ENCODE results near the gene ATOSA. TPM values are rescaled to one million over a fixed set of nuclear protein-coding genes. Genes with fewer than 3 reads are reported as not detected.

The ATOSA gene
- total RNA-seq, 1 experiment from 2014 or later, result 13.2 TPM

DNA sequence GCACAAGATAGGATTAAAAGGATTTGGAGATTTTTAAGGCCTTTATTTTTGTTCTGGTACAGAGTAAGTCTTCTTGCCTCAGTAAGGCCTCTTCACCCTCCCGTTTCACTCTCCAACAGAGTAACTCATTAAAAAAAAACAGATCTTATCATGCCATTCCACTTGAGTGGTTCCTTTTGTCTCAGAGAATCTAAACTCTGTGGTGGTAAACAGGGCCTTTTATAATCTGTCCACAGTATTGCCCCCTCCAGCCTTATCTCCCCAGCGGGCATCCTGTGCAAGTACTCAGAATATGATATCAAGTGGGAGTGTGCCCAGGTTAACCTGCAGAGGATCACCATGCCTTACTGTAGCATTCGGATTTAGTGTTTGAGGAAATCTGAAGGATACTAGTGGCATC lies 20.3 kb upstream of the ATOSA start:
- H3K4me3 Mint-ChIP-seq, result no peak overlapping the region
- ChIA-PET CTCF (no interaction called here), POLR2A (no interaction called here)
- H3K27ac Mint-ChIP-seq, result no peak overlapping the region
- no peaks in the 10 kb centered on the region; the same call in 1 of the 2 replicates for H3K27me3 Mint-ChIP-seq (ENCODE audit: low read depth)
- no peaks in the 10 kb centered on the region for H3K9me3 Mint-ChIP-seq
- H3K36me3 Mint-ChIP-seq, result no peaks in the 10 kb centered on the region
- ATAC-seq, result no peak
- no peak for TF ChIP-seq NFE2L1 (CRISPR knock-in tag; IDR thresholded peaks at IDR 0.05)
- TF ChIP-seq NFYB (CRISPR knock-in tag; conservative IDR thresholded peaks at IDR 0.05; ENCODE audit: low read depth), result no peak
- TF ChIP-seq MYBL2 (CRISPR knock-in tag; IDR thresholded peaks at IDR 0.05), result no peak
- TF ChIP-seq ZNF317 (CRISPR knock-in tag; IDR thresholded peaks at IDR 0.05; ENCODE audit: borderline replicate concordance, low read depth), result no peak
- no peak for TF ChIP-seq NR2C2 (CRISPR knock-in tag; IDR thresholded peaks at IDR 0.05)
- no peak for TF ChIP-seq JUN (CRISPR knock-in tag; IDR thresholded peaks at IDR 0.05)
- no peak for TF ChIP-seq FOXP1 (CRISPR knock-in tag; IDR thresholded peaks at IDR 0.05; ENCODE audit: borderline replicate concordance)
- no peak for TF ChIP-seq GTF2I (CRISPR knock-in tag; conservative IDR thresholded peaks at IDR 0.05)
- no peak for TF ChIP-seq ZNF219 (CRISPR knock-in tag; IDR thresholded peaks at IDR 0.05; ENCODE audit: borderline replicate concordance)
- TF ChIP-seq, protein P1, sequence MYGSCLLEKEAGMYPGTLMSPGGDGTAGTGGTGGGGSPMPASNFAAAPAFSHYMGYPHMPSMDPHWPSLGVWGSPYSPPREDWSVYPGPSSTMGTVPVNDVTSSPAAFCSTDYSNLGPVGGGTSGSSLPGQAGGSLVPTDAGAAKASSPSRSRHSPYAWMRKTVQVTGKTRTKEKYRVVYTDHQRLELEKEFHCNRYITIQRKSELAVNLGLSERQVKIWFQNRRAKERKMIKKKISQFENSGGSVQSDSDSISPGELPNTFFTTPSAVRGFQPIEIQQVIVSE (CRISPR knock-in tag; IDR thresholded peaks at IDR 0.05; ENCODE audit: borderline replicate concordance), result no peak
- TF ChIP-seq, protein P2, sequence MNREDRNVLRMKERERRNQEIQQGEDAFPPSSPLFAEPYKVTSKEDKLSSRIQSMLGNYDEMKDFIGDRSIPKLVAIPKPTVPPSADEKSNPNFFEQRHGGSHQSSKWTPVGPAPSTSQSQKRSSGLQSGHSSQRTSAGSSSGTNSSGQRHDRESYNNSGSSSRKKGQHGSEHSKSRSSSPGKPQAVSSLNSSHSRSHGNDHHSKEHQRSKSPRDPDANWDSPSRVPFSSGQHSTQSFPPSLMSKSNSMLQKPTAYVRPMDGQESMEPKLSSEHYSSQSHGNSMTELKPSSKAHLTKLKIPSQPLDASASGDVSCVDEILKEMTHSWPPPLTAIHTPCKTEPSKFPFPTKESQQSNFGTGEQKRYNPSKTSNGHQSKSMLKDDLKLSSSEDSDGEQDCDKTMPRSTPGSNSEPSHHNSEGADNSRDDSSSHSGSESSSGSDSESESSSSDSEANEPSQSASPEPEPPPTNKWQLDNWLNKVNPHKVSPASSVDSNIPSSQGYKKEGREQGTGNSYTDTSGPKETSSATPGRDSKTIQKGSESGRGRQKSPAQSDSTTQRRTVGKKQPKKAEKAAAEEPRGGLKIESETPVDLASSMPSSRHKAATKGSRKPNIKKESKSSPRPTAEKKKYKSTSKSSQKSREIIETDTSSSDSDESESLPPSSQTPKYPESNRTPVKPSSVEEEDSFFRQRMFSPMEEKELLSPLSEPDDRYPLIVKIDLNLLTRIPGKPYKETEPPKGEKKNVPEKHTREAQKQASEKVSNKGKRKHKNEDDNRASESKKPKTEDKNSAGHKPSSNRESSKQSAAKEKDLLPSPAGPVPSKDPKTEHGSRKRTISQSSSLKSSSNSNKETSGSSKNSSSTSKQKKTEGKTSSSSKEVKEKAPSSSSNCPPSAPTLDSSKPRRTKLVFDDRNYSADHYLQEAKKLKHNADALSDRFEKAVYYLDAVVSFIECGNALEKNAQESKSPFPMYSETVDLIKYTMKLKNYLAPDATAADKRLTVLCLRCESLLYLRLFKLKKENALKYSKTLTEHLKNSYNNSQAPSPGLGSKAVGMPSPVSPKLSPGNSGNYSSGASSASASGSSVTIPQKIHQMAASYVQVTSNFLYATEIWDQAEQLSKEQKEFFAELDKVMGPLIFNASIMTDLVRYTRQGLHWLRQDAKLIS (CRISPR knock-in tag; IDR thresholded peaks at IDR 0.05; ENCODE audit: borderline replicate concordance), result no peak
- TF ChIP-seq, protein P3, sequence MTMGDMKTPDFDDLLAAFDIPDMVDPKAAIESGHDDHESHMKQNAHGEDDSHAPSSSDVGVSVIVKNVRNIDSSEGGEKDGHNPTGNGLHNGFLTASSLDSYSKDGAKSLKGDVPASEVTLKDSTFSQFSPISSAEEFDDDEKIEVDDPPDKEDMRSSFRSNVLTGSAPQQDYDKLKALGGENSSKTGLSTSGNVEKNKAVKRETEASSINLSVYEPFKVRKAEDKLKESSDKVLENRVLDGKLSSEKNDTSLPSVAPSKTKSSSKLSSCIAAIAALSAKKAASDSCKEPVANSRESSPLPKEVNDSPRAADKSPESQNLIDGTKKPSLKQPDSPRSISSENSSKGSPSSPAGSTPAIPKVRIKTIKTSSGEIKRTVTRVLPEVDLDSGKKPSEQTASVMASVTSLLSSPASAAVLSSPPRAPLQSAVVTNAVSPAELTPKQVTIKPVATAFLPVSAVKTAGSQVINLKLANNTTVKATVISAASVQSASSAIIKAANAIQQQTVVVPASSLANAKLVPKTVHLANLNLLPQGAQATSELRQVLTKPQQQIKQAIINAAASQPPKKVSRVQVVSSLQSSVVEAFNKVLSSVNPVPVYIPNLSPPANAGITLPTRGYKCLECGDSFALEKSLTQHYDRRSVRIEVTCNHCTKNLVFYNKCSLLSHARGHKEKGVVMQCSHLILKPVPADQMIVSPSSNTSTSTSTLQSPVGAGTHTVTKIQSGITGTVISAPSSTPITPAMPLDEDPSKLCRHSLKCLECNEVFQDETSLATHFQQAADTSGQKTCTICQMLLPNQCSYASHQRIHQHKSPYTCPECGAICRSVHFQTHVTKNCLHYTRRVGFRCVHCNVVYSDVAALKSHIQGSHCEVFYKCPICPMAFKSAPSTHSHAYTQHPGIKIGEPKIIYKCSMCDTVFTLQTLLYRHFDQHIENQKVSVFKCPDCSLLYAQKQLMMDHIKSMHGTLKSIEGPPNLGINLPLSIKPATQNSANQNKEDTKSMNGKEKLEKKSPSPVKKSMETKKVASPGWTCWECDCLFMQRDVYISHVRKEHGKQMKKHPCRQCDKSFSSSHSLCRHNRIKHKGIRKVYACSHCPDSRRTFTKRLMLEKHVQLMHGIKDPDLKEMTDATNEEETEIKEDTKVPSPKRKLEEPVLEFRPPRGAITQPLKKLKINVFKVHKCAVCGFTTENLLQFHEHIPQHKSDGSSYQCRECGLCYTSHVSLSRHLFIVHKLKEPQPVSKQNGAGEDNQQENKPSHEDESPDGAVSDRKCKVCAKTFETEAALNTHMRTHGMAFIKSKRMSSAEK (CRISPR knock-in tag; IDR thresholded peaks at IDR 0.05; ENCODE audit: borderline replicate concordance), result no peak
- no peak for TF ChIP-seq OVOL2 (CRISPR knock-in tag; IDR thresholded peaks at IDR 0.05; ENCODE audit: borderline replicate concordance)
- TF ChIP-seq FOXJ3 (CRISPR knock-in tag; IDR thresholded peaks at IDR 0.05; ENCODE audit: borderline replicate concordance), result no peak
- no peak for DNase-seq (ENCODE audit: low spot score)
- H3K4me1 Mint-ChIP-seq, result peaks cover 4% of the 10 kb centered on the region

DNA sequence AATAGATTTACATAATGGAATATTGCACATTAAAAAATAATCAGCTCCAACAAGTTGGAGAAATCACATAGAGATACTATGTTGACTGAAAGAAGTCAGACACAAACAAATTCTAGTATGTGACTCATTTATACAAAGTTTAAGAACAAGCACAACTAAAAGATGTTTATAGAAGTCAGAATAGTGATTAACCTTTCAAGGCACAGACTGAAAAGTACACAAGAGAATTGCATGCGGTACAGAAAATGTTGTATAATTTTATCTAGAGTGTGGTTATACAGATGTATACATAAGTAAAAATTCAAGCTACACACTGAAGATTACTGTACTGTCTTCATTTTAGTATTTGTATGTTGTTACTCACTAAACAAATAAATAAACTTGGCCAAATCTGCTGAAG lies 19.3 kb upstream of the ATOSA start:
- CTCF ChIA-PET, result no interaction called here
- no peaks in the 10 kb centered on the region; the same call in 1 of the 2 replicates for H3K27me3 Mint-ChIP-seq (ENCODE audit: low read depth)
- no peak for ATAC-seq

More for the DNA sequence above, 19.3 kb upstream of the ATOSA start:
- no peak for DNase-seq (ENCODE audit: low spot score)
- no peaks in the 10 kb centered on the region for H3K9me3 Mint-ChIP-seq
- no peaks in the 10 kb centered on the region for H3K36me3 Mint-ChIP-seq
- H3K4me1 Mint-ChIP-seq, result peaks cover 4% of the 10 kb centered on the region
- H3K4me3 Mint-ChIP-seq, result no peak overlapping the region
- TF ChIP-seq, protein P4, sequence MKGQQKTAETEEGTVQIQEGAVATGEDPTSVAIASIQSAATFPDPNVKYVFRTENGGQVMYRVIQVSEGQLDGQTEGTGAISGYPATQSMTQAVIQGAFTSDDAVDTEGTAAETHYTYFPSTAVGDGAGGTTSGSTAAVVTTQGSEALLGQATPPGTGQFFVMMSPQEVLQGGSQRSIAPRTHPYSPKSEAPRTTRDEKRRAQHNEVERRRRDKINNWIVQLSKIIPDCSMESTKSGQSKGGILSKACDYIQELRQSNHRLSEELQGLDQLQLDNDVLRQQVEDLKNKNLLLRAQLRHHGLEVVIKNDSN (CRISPR knock-in tag; IDR thresholded peaks at IDR 0.05), result no peak
- POLR2A ChIA-PET, result no interaction called here
- H3K27ac Mint-ChIP-seq, result no peak overlapping the region
